AG04450 (cell line): ENCODE results near the gene NSUN6. TPM values are rescaled to one million over a fixed set of nuclear protein-coding genes. Genes with fewer than 3 reads are reported as not detected.

ENCODE experiments used
- CTCF ChIA-PET: fragments of 300-600, 350-600 bp; formaldehyde crosslinking; extraction: SDS; loops from one replicate; lab custom pipeline; 2022; ENCODE audit warnings: antibody characterized with exemption, inconsistent platforms; lab: Charles Lee
- POLR2A ChIA-PET: fragments of 350-600 bp; formaldehyde crosslinking; extraction: SDS; loops from one replicate; lab custom pipeline; 2021; ENCODE audit warnings: antibody characterized with exemption, inconsistent platforms; lab: Yijun Ruan, JAX
- DNase-seq: peaks from one replicate; pipeline ENCODE4 v3.0.0-alpha.2; 2011; ENCODE audit warnings: low read depth, low spot score
- H3K27ac ChIP-seq: one replicate; pipeline ENCODE4 v1.5.1; 2012; ENCODE audit warnings: low read depth, low read length, control low read depth
- H3K27me3 ChIP-seq: one replicate; pipeline ENCODE4 v1.6.0; 2012; ENCODE audit warnings: low read length; ENCODE audit not compliant: control insufficient read depth, insufficient read depth
- H3K4me3 ChIP-seq: 2 replicates; pipeline ENCODE4 v1.5.1; 2011; ENCODE audit warnings: mild to moderate bottlenecking, low read depth, low read length, control low read depth
- H3K9me3 ChIP-seq: 2 replicates; pipeline ENCODE4 v1.5.1; 2012; ENCODE audit warnings: low read length; ENCODE audit not compliant: control insufficient read depth, insufficient read depth
- CTCF ChIP-seq: IDR thresholded peaks from 2 replicates; pipeline ENCODE4 v1.5.1; 2011; ENCODE audit warnings: low read depth, low read length, control low read depth, inconsistent platforms
- polyA plus RNA-seq: library from polyadenylated mRNA; depleted of rRNA; stranded (reverse); fragments of >200 nt; gene quantifications from 2 replicates; pipeline ENCODE4 v1.2.3, GENCODE V29; 2011

NSUN6 gene
- polyA plus RNA-seq, 1 experiment, result 7.6 TPM

DNA sequence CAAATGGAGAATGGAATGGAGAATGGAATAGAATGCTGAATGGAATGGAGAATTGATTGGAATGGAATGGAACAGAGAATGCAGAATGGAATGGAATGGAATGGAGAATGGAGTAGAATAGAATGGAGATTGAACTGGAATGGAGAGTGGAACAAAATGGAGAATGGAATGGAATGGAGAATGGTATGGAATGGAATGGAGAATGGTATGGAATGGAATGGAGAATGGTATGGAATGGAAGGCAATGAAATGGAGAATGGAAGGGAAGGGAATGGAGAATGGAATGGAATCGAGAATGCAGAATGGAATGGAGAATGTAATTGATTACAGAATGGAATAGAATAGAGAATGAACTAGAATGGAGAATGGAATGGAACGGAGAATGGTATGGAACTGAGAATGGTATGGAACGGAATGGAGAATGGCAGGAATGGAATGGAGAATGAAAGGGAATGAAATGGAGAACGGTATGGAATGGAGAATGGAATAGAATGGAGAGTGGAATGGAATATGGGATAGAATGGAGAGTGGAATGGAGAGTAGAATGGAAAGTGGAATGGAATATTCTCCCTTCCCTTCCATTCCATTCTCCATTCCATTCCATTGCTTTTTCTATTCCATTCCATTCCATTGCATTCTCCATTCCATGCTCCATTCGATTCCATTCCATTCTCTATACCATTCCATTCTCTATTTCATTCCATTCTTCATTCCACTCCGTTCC lies 88.2 kb downstream of the NSUN6 start:
- no peak overlapping the region for H3K4me3 ChIP-seq
- no peak overlapping the region for H3K27ac ChIP-seq
- no peak for DNase-seq
- ChIA-PET CTCF (no interaction called here), POLR2A (no interaction called here)
- peaks cover 32% of the 10 kb centered on the region for H3K9me3 ChIP-seq
- TF ChIP-seq CTCF, result no peak
- H3K27me3 ChIP-seq, result no peaks in the 10 kb centered on the region

GRCh38 chr10:18561861-18562551 lies 89.4 kb downstream of the NSUN6 start:
- Histone ChIP-seq H3K9me3 (peaks cover 38% of the 10 kb centered on the region), H3K27ac (no peak overlapping the region), H3K4me3 (no peak overlapping the region), H3K27me3 (no peaks in the 10 kb centered on the region)
- CTCF ChIA-PET, result no interaction called here
- DNase-seq, result no peak
- no peak for TF ChIP-seq CTCF
- POLR2A ChIA-PET, result no interaction called here

DNA sequence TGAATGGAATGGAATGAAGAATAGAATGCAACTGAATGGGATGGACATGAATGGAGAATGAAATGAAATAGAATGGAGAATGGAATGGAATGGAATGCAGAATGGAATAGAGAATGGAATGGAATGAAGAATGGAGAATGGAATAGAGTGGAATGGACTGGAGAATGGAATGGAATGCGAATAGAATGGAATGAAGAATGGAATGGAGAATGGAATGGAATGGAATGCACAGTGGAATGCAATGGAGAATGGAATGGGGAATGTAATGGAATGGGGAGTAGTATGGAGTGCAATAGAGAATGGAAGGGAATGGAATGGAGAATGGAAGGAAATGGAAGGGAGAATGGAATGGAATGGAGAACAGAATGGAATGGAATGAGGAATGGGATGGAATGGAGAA lies 93.4 kb downstream of the NSUN6 start:
- Histone ChIP-seq H3K27me3 (no peaks in the 10 kb centered on the region), H3K9me3 (peaks cover 31% of the 10 kb centered on the region; the same call in 1 of the 2 replicates), H3K27ac (no peak overlapping the region), H3K4me3 (no peak overlapping the region)
- POLR2A ChIA-PET, result no interaction called here
- no peak for TF ChIP-seq CTCF
- no peak for DNase-seq
- CTCF ChIA-PET, result no interaction called here

DNA sequence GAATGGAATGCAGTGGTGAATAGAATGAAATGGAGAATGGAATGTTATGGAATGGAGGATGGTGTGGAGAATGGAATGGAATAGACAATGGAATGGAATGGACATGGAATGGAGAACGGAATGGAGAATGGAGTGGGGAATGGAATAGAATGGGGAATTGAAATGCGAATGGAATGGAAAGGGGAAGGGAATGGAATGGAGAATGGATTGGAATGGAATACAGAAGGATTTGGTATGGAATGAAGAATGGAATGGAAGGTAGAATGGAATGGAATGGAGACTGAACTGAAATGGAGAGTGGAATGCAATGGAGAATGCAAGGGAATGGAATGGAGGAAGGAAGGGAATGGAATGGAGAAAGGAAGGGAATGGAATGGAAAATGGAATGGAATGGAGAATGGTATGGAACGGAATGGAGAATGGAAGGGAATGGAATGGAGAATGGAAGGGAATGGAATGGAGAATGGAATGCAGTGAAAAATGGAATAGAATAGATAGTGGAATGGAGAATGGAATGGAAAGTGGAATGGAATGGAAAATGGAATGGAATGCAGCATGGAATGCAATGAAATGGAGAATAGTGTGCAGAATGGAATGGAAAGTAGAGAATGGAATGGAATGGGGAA lies 94.8 kb downstream of the NSUN6 start:
- CTCF ChIA-PET, result no interaction called here
- DNase-seq, result no peak

More for the DNA sequence above, 94.8 kb downstream of the NSUN6 start:
- TF ChIP-seq CTCF, result no peak
- peaks cover 31% of the 10 kb centered on the region; the same call in 1 of the 2 replicates for H3K9me3 ChIP-seq
- H3K27ac ChIP-seq, result no peak overlapping the region
- H3K4me3 ChIP-seq, result no peak overlapping the region
- H3K27me3 ChIP-seq, result no peaks in the 10 kb centered on the region
- POLR2A ChIA-PET, result no interaction called here
